Inferior parietal cortex (tissue), 1 donor: ENCODE results near the gene HSPB7.
A peak's percentile ranks its signal among the peaks of the same experiment; 100 is the strongest.
"Not testable (repeated sequence)": the region's sequence is repeated elsewhere in the genome, so short reads cannot be mapped to it uniquely, and the experiment has no call there.

Source experiments
- DNase-seq: peaks from one replicate; pipeline ENCODE4 v3.0.0-alpha.2; 2016; ENCODE audit errors: extremely low spot score

The HSPB7 gene

DNA sequence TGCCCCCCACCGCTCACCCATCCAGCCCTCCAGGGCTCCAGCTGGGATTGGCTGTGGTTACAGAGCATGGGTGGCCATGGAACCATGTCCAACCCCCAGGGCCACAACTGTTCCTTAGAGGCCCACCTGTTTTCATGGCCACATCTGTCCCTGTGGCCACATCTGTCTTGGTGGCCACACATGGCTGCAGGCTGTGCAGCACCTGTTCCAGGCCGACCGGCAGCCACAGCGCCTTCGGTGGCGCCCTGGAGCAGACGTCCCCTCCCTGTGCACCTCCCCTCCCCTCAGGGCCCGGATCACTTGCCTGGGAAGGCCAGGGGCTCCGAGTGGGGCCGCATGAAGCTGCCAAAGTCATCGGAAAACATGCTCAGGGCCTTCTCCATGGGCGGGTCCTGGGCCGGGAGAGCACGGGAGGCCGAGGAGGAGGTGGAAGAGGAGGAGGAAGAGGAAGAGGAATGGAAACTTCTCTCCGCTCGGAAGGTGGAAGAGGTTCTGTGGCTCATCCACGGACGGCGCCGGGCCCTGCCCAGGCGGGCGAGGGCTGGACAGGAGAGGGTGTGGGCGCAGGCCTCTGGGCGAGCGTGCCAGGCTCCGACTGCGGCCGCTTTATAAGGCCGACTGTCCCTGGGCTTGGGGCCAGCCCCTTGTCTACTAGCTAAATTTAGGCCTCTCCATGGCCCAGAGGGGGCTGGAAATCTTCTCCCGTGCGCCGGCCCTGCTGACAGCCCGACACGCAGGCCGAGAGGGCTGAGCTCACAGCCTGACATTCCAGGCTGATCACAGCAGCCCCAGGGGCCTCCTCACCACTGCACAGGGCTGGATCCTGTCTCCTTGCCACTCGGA lies at the start of gene HSPB7:
TSS of gene HSPB7 (minus strand) at position 583 of the 843 bp plus-strand sequence. CDS start at position 503, 80 bp downstream.
- no peak for DNase-seq

DNA sequence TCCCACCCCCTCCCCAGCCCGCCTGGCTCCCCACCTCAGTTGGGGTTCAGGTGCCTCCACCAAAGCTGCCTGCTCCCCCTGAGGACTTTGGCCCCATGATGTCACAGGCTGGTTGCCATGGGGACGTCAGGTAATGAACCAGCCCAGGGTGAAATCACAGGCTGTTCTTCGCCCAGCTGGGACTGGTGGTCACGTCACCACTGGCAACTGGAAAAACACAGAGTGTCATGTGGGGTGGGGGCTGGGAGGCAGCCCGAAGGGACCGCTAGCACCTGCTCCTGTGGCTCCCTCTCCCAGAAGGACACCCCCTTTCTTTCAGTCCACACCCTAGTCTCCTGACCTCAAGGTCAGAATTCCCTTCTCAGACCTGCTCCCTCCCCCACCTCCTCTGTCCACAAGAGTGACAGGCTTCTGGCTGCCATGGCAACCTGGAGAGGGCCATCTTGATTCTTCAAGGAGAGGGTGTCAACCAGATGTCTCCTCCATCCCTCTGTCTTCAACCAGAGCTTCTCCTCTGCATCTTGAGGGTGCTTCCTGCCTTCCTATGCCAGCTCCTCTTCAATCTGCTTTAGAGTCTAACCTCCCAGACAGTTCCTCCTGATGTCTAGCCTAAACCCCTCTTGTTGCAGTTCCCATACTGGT lies 49.4 kb upstream of the HSPB7 start:
- DNase-seq = no peak

DNA sequence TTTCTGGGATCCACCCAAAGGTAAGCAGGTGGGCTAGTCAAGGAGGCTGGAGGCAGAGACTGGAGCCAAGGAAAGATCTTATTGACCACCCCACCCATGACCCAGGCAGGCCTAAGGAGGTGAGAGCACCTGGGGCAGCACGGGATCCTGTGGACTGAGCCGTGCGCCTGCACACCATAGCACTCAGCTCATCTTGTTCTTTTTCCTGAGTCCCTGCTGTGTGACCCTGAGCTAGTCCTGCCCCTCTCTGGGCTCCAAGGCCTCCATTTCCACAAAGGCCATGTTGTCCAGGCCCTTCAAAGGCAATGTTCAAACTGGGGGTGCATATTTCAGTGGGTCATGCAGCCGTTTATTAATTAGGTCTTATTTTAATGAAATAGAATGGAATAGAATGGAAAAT lies 48.4 kb upstream of the HSPB7 start:
- no peak for DNase-seq

DNA sequence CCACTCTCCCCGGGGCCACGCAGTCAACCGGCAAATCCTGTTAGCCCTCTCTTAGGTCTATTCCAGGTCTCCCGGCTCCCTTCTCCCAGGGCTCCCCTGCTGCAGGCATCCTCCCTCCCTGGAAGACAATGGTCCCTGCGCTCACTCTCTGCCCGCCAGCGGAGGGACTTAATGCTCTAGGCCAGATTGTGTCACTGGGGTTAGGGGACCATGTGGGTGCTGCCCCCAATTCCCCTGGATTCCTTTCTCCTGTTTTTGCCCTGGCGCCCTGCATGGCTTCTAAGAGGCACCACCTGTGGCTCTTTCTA lies 47.4 kb upstream of the HSPB7 start:
- DNase-seq = no peak

DNA sequence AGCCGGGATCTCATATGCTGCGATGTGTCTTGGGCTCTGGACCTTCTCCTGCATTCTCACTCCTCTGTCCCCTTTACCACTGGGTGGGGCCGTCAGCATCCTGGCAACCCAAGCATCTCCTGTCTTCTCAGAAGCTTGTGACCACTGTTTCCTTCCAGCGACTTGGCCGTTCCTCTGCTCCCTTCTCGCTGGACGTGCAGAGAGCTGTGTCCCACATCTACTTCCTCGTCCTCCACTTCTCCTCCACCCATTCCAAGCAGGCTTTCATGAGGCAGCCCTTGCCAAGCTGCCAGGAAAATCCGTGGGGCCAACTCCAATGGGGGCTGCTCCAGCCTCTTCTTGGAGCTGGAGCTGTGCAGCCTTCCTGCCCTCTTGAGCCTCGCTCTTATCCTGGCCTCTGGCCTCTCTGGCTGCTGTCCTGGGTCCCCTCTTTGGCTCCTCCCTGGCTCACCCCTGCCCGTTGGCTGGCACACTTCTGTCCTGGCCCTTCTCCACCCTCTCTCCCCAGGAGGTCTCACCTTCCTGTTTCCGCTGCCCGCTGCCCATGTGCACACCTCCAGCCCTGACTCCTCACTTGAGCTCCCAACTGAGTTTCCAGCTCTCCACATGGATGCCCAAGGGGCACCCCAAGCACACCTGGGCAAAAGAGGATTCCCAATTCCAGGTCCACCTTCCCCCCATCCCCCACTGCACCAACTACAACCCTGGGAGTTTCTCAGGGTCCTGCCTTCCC lies 46.9 kb upstream of the HSPB7 start:
- no peak for DNase-seq

DNA sequence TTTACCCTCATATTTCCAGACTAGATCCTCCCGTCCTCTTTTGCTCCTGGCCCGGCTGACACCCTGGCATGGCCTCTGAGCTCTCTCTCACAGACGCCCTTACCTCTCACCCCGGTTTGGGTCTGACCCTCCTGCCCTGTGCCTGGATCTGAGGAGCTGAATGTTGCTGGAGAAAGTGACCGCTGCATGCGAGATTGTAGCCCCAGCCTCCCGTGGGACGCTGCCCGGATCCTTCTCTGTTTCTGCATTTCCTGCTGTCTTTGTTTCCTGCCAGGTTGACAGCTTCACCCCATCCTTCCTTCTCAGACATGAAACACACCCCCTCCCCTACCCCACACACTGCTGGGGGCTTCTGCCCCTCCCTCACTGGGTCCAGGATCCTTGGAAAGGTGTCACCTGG lies 46.1 kb upstream of the HSPB7 start:
- DNase-seq = no peak

DNA sequence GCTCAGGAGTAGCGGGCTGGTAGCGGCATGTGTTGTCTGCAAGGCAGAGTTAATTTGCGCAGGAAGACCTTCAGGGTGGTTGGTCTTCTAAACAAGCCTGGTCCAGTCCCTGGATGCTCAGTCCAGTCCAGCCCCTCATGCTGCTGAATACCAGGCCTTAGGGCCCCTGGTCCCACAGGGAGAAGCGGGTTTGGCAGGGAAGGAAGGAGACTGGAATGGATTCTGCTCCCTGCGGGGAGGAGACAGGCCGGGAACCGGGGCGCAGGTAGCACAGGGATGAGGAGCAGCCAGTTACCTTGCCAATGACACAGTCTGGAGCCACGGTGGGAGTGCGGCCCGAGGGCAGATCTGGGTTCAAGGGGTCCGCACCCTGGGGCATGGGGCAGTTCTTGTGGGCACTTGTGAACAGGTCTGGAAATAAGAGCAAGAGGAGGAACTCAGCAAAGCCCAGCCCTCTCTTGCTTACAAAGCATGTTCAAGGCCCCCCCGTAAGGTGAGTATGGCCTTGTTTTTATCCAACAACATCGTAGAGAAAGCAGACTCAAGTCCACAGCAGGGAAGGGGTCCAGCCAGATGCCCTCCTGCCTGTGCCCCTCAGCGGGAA lies 45.5 kb upstream of the HSPB7 start:
- no peak for DNase-seq

DNA sequence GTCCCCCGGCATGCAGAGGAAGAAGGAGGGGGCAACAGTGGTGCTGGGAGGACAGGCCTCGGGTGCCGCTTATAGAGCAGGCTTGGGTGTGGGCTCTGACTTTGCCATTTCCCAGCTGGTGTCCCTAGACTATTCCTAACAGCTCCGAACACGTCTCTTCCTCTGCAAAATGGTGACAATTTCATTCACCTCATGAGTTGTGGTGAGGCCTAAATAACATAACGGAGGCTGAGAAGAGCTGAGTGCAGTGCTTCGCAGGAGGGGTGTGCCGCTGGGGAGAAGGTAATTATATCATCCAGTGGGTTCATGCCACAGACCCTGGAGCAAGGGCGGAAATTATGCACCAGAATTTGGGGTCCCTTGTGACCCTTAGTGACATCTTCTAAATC lies 44.8 kb upstream of the HSPB7 start:
- DNase-seq = not testable (repeated sequence)

DNA sequence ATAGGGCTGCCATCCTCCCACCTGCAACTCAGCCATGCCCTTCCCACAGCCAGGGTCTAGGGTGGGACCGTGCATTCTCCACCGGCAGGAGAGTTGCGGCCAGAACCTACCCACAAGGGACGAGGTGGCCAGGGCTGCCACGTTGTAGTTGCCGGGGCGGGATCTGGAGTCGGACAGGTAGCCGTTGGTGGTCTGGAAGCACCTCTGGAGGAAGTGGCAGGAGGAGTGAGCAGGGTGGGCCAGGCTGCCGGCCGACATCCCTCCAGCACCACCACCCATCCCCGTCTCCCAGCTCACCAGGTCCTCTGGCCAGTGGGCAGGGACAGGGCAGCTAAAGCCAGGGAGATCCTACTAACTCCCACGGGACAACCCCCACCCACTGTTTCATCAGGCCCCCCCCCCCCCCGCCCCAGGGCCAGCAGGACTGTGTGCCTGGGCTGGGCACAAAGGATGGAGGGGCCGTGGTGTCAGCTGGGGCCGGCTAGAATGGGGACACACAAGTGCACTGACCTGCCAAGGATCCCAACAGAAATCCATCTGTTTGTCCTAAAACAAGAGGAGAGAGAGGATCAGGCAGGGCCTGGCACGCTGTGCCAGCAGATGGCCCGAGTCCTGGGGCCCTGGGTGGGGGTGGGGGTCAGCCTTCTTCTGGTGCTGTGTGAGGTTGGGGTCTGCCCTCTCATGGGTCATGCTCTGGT lies 44.3 kb upstream of the HSPB7 start:
- DNase-seq = not testable (repeated sequence)

DNA sequence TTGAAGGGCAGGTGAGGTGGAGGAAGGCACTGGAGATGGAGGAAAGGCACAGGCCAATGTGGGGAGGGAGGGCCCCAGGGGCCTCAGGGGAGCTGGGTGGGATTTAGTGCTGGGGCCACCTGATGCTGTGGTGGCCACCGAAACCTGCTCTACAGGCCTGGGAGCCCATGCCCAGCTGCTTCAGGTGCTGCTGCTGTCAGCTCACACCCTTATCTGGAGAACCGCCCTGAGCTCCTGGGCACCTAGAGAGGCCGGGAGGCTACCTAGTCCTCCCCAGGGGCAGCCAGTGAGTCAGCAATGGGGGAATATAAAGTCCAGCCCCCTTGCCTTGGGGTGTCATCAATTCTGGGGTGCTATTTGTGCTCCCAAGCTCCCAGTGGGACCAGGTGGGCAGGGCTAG lies 43.4 kb upstream of the HSPB7 start:
- DNase-seq = no peak

DNA sequence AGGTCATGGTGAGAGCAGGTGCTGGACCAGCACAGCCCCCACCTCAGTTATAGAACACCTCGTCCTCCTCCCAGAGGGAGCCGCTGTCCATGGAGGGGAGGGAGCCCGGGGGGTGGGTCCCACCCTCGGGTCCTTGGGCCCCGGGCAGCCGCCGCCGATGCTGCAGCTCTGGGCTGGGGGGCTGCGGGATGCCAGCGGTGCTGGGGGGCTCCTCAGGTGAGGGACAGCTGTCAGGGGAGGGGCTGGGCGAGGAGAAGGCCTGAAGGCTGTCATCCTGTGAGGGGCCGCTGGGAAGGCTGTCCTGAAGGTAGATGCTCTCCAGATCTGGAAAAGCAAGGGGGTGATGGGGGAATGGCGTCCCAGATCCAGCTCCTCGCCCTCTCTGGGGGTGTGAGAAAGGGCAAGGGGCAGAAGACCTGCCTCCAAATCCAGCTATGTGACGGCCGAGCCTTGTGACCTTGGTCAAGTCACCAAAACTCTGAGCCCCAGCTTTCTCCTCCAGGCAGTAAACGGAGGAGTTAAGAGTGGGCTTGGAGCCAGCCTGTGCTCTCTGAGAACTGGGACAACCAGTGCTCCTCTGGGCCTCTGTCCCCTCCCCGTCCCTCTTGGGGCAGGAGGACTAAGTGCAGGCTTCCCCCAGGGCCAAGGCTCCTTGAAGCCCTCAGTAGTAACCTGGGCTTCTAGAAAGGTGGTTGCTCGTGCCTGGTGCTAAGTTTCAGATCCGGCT lies 40.7 kb upstream of the HSPB7 start:
- DNase-seq = not testable (repeated sequence)

DNA sequence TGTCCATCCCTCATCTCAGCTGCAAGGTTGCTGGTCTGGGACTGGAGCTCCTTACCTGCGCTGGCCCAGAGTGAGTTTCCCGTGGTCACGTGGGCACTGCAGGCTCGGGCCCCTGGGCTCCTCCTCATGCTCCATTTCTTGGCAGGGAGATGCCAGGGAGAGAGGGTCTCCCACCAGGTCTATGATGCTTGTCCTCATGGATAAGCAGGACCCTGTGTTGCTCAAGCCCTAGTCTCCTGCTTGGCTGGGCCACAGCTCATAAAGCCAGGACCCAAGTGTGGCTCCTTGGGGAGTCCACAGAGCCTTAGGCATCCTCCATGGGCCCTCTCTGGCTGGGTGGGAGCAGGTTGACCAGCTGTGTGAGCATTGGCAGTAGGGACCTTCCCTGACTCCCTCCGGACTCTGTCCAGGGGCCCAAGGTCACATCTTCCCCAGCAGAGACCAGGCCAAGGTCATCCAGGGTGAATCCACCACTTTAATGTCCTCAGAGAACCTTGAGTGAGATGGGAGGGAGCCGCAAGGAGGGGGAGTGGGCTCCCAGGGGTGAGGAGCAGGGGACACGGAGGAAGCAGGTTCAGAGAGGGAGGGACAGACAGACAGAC lies 39.6 kb upstream of the HSPB7 start:
- DNase-seq = not testable (repeated sequence)

DNA sequence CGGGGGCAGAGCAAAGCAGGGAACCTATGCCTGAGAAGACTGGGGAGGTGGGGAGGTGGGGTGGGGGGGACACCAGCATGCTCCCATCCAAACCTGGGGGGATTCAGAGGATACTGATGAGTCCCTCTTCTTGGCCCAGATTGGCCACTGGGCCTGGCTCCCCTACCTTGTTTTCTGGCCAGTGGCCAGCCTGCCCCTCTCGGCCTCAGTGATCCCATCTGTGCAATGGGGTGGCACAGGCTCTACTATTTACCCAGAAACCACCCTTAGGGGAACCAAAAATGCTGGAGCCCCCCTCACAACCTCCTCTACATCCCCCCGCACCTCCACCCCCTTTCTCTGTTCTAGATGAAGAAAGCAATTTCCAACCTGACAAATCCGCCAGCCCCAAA lies 38.7 kb upstream of the HSPB7 start:
- not testable (repeated sequence) for DNase-seq

DNA sequence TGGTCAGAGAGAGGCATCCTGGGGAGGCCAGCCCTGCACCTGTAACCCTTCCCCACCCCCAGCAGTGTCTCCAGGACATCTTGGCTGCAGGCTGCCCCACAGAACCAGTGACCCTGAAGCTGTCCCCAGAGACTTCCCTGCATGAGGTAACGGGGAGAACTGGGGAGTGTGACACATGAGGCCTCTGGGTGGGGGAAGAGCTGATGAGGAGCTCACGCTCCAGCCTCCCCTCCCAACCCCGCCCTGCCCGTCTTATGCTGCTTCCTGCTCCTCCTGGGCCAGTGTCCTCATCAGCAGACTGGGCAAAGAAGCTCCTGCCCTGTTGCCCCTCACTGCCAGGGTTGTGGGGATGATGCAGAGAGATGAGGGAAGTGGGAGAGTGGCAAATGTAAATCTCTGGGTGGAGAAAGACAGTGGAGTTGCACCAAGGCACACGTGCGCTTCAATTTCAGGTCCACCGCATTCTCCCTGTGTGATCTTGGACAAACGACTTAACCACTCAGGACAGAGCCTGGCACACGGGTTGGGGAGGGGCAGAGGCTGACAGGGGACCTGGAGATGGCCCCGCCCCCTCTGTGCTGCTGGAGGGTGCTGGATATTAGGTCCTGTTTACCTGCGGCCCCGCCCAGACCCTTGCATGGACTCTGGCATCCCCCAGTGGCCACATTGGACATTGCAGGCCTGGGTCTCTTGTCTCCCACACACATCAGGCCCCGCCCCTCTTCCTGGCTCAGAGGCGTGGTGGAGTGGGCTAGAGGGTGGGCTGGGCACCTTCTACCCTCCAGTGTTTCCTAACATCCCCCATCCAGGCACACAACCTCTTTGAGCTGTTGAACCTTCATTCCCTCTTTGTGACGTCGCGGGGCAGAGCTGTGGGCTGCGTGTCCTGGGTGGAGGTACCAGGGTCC lies 38.0 kb upstream of the HSPB7 start:
- DNase-seq = peak; percentile 82

DNA sequence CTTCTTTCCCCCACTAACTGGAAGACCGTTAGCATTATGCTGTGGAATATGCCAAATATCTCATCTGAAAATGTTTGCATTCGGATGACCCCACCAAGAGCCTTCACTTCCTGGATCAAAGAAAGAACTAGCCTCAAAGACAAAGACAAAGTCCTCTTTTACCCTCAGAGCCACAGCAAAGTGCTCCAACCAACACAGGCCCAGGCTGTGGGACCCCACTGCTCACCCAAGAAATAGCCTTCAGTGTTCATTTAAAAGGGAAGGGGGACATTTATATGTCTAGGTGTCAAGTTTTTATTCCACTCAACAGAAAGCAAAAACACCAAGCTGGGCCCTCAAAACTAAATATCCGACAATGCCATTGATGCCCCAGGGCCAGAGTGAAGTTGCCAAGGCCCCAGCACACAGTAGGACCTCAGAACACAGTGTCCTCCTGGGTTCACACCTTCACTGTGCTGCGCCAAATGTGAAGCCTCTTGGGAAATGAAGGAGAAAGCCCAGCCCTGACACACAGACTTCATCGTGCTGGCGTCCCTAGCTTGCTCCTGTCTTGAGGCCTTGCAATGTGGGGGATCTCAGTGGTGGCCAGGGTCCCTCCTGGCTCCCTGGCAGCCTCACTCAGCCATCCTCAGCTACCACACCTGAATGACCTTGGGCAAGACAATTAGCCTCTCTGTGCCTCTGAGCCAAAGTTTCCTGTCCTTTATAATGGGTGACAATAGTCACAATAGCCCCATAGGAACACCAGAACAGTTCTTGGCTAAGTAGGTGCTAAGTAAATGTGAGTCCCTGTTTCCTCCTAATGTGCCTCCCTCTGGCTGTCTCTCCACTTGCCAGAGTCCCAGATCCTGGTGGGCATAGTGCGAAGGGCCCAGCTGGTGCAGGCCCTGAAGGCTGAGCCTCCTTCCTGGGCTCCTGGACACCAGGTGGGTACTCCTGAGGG lies 37.0 kb upstream of the HSPB7 start:
- no peak for DNase-seq

DNA sequence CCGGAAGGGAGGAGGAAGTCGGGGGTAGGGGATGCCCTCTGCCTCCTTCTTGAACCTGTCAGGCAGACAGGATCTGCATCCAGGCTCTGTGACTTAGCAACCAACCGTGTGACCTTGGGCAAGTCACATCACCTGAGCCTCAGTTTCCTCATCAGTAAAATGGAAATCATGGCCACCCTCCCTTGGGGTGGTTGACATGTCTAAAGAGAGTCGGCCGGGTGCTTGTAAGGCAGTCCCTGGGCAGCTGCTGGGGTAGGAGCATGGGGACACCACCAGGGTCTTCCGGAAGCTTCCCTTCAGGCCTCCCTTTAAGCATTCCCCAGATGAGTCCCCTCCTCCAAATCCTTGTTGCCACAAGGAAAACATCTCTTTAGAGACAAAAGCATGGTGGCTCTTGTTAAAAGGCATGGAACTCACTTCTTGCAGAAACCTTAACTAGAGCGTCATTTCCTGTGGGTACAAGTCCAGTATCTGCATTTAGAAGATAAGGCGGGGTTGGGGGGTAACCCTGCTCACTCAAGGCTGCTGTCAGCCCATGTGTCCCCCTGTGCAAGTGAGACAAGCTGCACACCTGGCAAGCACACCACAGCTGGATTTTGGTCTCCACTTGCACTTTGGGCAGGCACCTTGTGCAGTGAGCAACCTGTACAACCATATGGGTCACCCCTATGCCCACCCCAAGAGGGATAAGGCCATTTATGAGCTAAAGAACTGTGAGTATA lies 36.1 kb upstream of the HSPB7 start:
- no peak for DNase-seq

DNA sequence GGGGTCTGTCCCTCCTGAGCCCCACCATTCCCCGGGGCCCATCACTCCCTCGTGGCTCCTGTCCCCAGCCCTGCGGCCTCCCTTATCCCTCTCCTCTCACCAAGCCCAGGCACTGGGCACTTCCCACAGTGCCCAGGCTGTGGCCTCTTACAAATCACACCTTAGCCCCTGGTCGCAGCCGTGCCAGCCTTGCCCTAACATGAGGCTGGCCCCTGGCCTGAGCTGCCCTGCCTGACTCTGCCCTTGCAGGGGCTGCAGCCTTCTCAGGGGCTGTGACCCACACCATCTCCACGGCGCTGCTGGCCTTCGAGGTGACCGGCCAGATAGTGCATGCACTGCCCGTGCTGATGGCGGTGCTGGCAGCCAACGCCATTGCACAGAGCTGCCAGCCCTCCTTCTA lies 34.1 kb upstream of the HSPB7 start:
- DNase-seq = not testable (repeated sequence)

DNA sequence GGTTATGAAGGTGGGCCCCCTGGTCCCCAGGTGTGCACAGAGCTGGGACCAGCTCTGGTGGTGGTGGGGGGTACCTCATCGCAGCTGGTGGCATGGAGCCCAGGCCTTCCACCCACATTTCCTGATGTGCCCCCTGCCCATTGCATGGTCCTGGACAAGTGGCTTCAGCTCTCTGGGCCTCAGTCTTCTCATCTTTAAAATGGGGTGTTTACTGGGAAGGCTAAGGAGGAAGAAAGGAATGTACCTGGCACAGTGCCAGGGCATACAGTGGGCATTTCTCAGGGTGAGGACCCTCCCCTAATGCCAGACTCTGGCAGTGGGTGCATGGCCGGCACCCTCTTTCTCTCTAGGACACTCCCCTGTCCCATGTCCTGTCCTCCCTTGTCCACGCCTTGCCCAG lies 33.2 kb upstream of the HSPB7 start:
- DNase-seq = no peak
